Muscle layer of duodenum (tissue), 2 donors: ENCODE results near the gene FADS1.

Source experiments
- H3K27ac ChIP-seq: one replicate; pipeline ENCODE4 v1.7.0; 2013; ENCODE audit warnings: mild to moderate bottlenecking, low read length
- H3K27me3 ChIP-seq: one replicate; pipeline ENCODE4 v1.7.0; 2013; ENCODE audit warnings: low read depth, mild to moderate bottlenecking, control low read depth, low read length
- H3K36me3 ChIP-seq, 2 donors: one replicate each; pipeline ENCODE4 v1.7.0; 2013; ENCODE audit warnings: low read length in 2 of 2, control low read depth in 1 of 2, mild to moderate bottlenecking in 1 of 2; ENCODE audit not compliant: insufficient read depth in 2 of 2, control insufficient read depth in 1 of 2
- H3K4me1 ChIP-seq, 2 donors: one replicate each; pipeline ENCODE4 v1.7.0; 2013; ENCODE audit warnings: low read length in 2 of 2, mild to moderate bottlenecking in 2 of 2, control low read depth in 1 of 2, moderate library complexity in 1 of 2; ENCODE audit not compliant: insufficient read depth in 2 of 2, control insufficient read depth in 1 of 2
- H3K4me3 ChIP-seq, 2 donors: one replicate each; pipeline ENCODE4 v1.7.0; 2013; ENCODE audit warnings: low read length in 2 of 2, low read depth in 1 of 2, mild to moderate bottlenecking in 1 of 2
- H3K9me3 ChIP-seq, 2 donors: one replicate each; pipeline ENCODE4 v1.7.0; 2013; ENCODE audit warnings: low read length in 2 of 2, control low read depth in 1 of 2, mild to moderate bottlenecking in 1 of 2; ENCODE audit not compliant: control insufficient read depth in 1 of 2
- donor health status: healthy.

The FADS1 gene

DNA sequence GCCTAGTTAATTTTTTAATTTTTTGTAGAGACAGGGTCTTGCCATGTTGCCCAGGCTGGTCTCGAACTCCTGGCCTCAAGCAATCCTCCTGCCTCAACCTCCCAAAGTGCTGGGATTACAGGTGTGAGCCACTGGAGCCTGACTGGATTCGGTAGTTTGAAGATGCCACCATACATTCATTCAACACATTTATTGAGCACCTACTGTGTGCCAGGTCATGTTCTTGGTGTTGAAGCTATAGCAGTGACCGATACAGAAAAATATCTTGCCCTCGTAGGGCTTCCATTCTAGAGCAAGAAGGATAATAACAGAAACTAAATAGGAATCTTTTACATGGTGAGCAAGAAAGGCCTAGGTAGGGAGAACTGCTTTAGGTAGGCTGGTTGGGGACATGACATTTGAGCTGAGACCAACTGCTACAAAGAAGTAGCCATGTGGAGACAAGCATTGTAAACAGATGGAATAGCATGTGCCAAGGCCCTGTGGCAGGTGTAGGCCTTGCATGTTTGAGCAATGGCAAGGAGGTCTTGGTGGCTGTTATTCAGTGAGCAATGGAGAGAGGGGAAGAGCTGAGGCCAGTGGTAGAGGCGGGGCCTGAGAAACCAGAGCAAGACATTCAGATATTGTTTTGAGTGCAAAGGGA lies 66.1 kb downstream of the FADS1 start:
- no peaks in the 10 kb centered on the region for H3K27me3 ChIP-seq
- no peak overlapping the region for H3K27ac ChIP-seq
- no peaks in the 10 kb centered on the region for H3K36me3 ChIP-seq
- H3K4me3 ChIP-seq = no peak overlapping the region
- H3K9me3 ChIP-seq = no peaks in the 10 kb centered on the region
- peaks cover 3 to 5% of the 10 kb centered on the region in 2 donors for H3K4me1 ChIP-seq
